DMS153 treated with DMSO at 0.1 percent for 48 hours (cell line): Measurements from ENCODE around the gene CDHR5.
A peak's percentile ranks its signal among the peaks of the same experiment; 100 is the strongest.

ENCODE experiments used
- DNase-seq: peaks from one replicate; lab custom pipeline; 2025; ENCODE audit not compliant: unreplicated experiment; lab: John Stamatoyannopoulos, UW

CDHR5 gene

GRCh38 chr11:623349-623869 is 1.3 kb downstream of the CDHR5 start:
- no peak for DNase-seq

GRCh38 chr11:621838-622237 is 2.9 kb downstream of the CDHR5 start:
- DNase-seq: no peak

GRCh38 chr11:620935-621814 is 3.6 kb downstream of the CDHR5 start:
- no peak for DNase-seq

- DNase-seq: no peak
Measured at GRCh38 chr11:620201-620600, 4.6 kb downstream of the CDHR5 start.

GRCh38 chr11:619628-620050 is 5.1 kb downstream of the CDHR5 start:
- DNase-seq: no peak

- DNase-seq: no peak
Measured at GRCh38 chr11:618856-619627, 5.7 kb downstream of the CDHR5 start.

GRCh38 chr11:617912-618682 is 6.7 kb downstream of the CDHR5 start:
- DNase-seq: no peak

GRCh38 chr11:617199-617911 is 7.4 kb downstream of the CDHR5 start:
- no peak for DNase-seq

- DNase-seq: no peak
Measured at GRCh38 chr11:616320-617198, 8.2 kb downstream of the CDHR5 start.

GRCh38 chr11:615504-616319 is 9.0 kb downstream of the CDHR5 start, which contains the start of gene IRF7:
Gene IRF7, minus strand, starts transcription at chr11:615950. Its CDS starts 586 bp downstream, at chr11:615364.
- peak; percentile 86 for DNase-seq

GRCh38 chr11:614623-615503 is 9.9 kb downstream of the CDHR5 start:
- no peak for DNase-seq

- DNase-seq: no peak
Measured at GRCh38 chr11:614021-614622, 10.6 kb downstream of the CDHR5 start.

GRCh38 chr11:613369-613968 is 11.3 kb downstream of the CDHR5 start:
- DNase-seq: peak; percentile 43

GRCh38 chr11:612961-613300 is 11.8 kb downstream of the CDHR5 start:
- no peak for DNase-seq

- DNase-seq: no peak
Measured at GRCh38 chr11:612201-612960, 12.4 kb downstream of the CDHR5 start.
